Liver (tissue), 9 donors: ENCODE measurements around the gene PRG3. TPM values are rescaled to one million over a fixed set of nuclear protein-coding genes. Genes with fewer than 3 reads are reported as not detected.

Source experiments
- DNase-seq: peaks from one replicate; pipeline ENCODE4 v3.0.0-alpha.2; 2017; ENCODE audit warnings: low spot score
- H3K27ac ChIP-seq, 2 donors: one replicate each; pipeline ENCODE4 v1.7.0; 2013; ENCODE audit warnings: inconsistent platforms in 2 of 2, low read length in 2 of 2, control low read depth in 1 of 2, low read depth in 1 of 2, mild to moderate bottlenecking in 1 of 2
- H3K27me3 ChIP-seq, 4 donors: one replicate each; pipeline versions ENCODE4 v1.6.1 to v1.7.0; 2013; ENCODE audit warnings: low read length in 3 of 4, inconsistent platforms in 1 of 4, mild to moderate bottlenecking in 1 of 4, moderate library complexity in 1 of 4; ENCODE audit not compliant: control insufficient read depth in 4 of 4, insufficient read depth in 4 of 4
- H3K36me3 ChIP-seq, 4 donors: one replicate each; pipeline versions ENCODE4 v1.6.1 to v1.7.0; 2013; ENCODE audit warnings: low read length in 3 of 4, mild to moderate bottlenecking in 3 of 4, low read depth in 1 of 4, moderate library complexity in 1 of 4; ENCODE audit not compliant: control insufficient read depth in 4 of 4, insufficient read depth in 3 of 4
- H3K4me1 ChIP-seq, 4 donors: one replicate each; pipeline versions ENCODE4 v1.6.1 to v1.7.0; 2013; ENCODE audit warnings: low read length in 3 of 4, mild to moderate bottlenecking in 3 of 4, moderate library complexity in 1 of 4; ENCODE audit not compliant: control insufficient read depth in 4 of 4, insufficient read depth in 4 of 4
- H3K4me3 ChIP-seq, 3 donors: one replicate each; pipeline versions ENCODE4 v1.6.1 to v1.7.0; 2013; ENCODE audit warnings: low read length in 3 of 3, control low read depth in 1 of 3, low read depth in 1 of 3, mild to moderate bottlenecking in 1 of 3
- H3K9ac ChIP-seq, 2 donors: one replicate each; pipeline ENCODE4 v1.7.0; 2013; ENCODE audit warnings: low read length in 2 of 2, mild to moderate bottlenecking in 2 of 2, moderate library complexity in 2 of 2, control low read depth in 1 of 2, low read depth in 1 of 2
- H3K9me3 ChIP-seq, 4 donors: one replicate each; pipeline versions ENCODE4 v1.6.1 to v1.7.0; 2013; ENCODE audit warnings: low read length in 3 of 4; ENCODE audit not compliant: control insufficient read depth in 4 of 4
- ATF3 ChIP-seq: IDR thresholded peaks from 2 replicates; pipeline ENCODE4 v1.6.1; 2016; ENCODE audit warnings: antibody characterized with exemption
- EGR1 ChIP-seq, 2 donors: IDR thresholded peaks; 2 replicates each; pipeline ENCODE4 v1.6.1; 2016 to 2018; ENCODE audit warnings: antibody characterized with exemption in 2 of 2, low read depth in 2 of 2
- FOXA2 ChIP-seq: IDR thresholded peaks from 2 replicates; pipeline ENCODE4 v1.6.1; 2016; ENCODE audit warnings: antibody characterized with exemption
- HNF4A ChIP-seq, 2 donors: conservative IDR thresholded peaks; 2 replicates each; pipeline ENCODE4 v1.6.1; 2016; ENCODE audit warnings: antibody characterized with exemption in 2 of 2, mild to moderate bottlenecking in 2 of 2
- JUND ChIP-seq, 2 donors: IDR thresholded peaks; 2 replicates each; pipeline ENCODE4 v1.6.1; 2016; ENCODE audit warnings: antibody characterized with exemption in 2 of 2
- NR2F2 ChIP-seq: IDR thresholded peaks from 2 replicates; pipeline ENCODE4 v1.6.1; 2016; ENCODE audit warnings: antibody characterized with exemption
- REST ChIP-seq: IDR thresholded peaks from 2 replicates; pipeline ENCODE4 v1.6.1; 2016; ENCODE audit warnings: antibody characterized with exemption, mild to moderate bottlenecking
- SP1 ChIP-seq: IDR thresholded peaks from 2 replicates; pipeline ENCODE4 v1.6.1; 2018; ENCODE audit warnings: antibody characterized with exemption, mild to moderate bottlenecking
- TAF1 ChIP-seq: conservative IDR thresholded peaks from 2 replicates; pipeline ENCODE4 v1.6.1; 2016; ENCODE audit warnings: antibody characterized with exemption, mild to moderate bottlenecking
- YY1 ChIP-seq: IDR thresholded peaks from 2 replicates; pipeline ENCODE4 v1.6.1; 2016; ENCODE audit warnings: antibody characterized with exemption, mild to moderate bottlenecking
- WGBS: extraction: QIAGEN DNeasy Blood & Tissue Kit; methylation state at CpG from one replicate; pipeline ENCODE4 v1.1.7; 2013; 5-methylcytosine and 5-hydroxymethylcytosine counted together
- polyA plus RNA-seq, 2 donors: library from polyadenylated mRNA; stranded (reverse) in 1 of 2; unstranded in 1 of 2; fragments of 200-250 nt in 1 of 2; fragments of >200 nt in 1 of 2; fragmentation: Nextera tagmentation in 1 of 2; extraction: Ambion mirVana in 1 of 2; gene quantifications; one replicate each; pipeline versions ENCODE4 v1.2.1 to v1.2.3, GENCODE V29; 2013 to 2015
- total RNA-seq, 2 donors: library from RNA; depleted of rRNA; stranded (reverse); fragments of >200 nt; gene quantifications; one replicate each; pipeline ENCODE4 v1.2.3, GENCODE V29; 2014
- TF ChIP-seq, protein P1 (sequence below): fragments of 150-350 bp; IDR thresholded peaks from 2 replicates; pipeline ENCODE4 v1.5.1; 2017; ENCODE audit warnings: improper control_type of control experiment, low read depth, low read length; ENCODE audit not compliant: missing input control
- TF ChIP-seq, protein P2 (sequence below): IDR thresholded peaks from 2 replicates; pipeline ENCODE4 v1.6.1; 2016; ENCODE audit warnings: antibody characterized with exemption
- TF ChIP-seq, protein P3 (sequence below): IDR thresholded peaks from 2 replicates; pipeline ENCODE4 v1.6.1; 2016; ENCODE audit warnings: antibody characterized with exemption
- donor health status: healthy.
- donor health status: healthy.
- donor health status: healthy.
- donor health status: healthy.
- donor health status: healthy.

Gene PRG3
- total and polyA plus RNA-seq, 4 donors: 0.22 to 4.9 TPM; not detected in 2

DNA sequence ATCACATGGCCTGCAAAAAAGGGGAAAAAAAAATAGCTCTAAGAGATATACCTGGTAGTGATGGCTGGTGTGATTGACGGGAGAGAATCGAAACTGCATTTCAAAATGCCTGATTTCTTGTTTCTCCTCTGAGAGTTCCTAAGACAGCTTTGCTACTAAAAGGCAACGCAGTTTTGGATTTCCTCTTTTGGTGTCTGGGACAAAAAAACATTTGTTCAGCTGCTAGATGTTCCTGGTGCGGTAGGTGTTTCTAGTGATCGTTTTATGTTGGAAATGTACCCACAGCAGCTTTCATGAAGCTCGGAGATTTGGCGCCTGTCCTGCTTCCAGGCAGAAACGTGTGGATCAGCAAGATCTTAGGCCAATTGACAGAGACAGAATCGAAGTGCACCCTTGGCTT is 24.7 kb downstream of the PRG3 start:
- no peaks in the 10 kb centered on the region for H3K36me3 ChIP-seq
- WGBS: 37% methylated on average over 9 of the region's 9 CpGs

DNA sequence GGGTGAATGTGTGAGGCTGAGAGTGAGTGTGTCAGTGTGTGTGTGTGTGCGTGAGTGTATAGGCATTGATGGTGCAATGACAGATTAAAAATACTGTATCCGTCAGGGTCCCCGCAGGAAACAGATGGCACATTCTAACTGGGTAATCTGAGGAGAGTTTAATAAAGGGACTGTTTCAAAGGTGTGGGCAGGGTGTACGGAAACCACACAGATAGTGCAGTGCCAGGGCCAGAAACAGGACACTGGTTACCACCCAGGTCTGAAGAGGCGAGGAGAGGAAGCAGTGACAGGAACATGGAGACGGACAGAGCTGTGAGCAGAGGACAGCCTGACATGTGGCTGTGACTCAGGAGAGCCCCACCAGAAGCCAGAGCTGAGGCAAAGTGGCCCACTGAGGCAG is 26.3 kb downstream of the PRG3 start:
- Histone ChIP-seq H3K36me3 (no peaks in the 10 kb centered on the region), H3K9ac (no peak overlapping the region), H3K4me1 (peaks cover 0 to 9% (median 4%) of the 10 kb centered on the region in 4 donors), H3K27ac (no peak overlapping the region), H3K4me3 (no peak overlapping the region), H3K9me3 (peaks cover 0 to 2% (median 0%) of the 10 kb centered on the region in 4 donors), H3K27me3 (no peaks in the 10 kb centered on the region)
- TF ChIP-seq EGR1 (IDR thresholded peaks at IDR 0.05; ENCODE audit: low read depth in 2 of 2) (no peak), REST (no peak), FOXA2 (no peak), JUND (IDR thresholded peaks at IDR 0.05) (no peak), TAF1 (no peak), SP1 (no peak), NR2F2 (no peak), ATF3 (no peak)
- TF ChIP-seq, protein P1, sequence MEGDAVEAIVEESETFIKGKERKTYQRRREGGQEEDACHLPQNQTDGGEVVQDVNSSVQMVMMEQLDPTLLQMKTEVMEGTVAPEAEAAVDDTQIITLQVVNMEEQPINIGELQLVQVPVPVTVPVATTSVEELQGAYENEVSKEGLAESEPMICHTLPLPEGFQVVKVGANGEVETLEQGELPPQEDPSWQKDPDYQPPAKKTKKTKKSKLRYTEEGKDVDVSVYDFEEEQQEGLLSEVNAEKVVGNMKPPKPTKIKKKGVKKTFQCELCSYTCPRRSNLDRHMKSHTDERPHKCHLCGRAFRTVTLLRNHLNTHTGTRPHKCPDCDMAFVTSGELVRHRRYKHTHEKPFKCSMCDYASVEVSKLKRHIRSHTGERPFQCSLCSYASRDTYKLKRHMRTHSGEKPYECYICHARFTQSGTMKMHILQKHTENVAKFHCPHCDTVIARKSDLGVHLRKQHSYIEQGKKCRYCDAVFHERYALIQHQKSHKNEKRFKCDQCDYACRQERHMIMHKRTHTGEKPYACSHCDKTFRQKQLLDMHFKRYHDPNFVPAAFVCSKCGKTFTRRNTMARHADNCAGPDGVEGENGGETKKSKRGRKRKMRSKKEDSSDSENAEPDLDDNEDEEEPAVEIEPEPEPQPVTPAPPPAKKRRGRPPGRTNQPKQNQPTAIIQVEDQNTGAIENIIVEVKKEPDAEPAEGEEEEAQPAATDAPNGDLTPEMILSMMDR: no peak
- TF ChIP-seq, protein P2, sequence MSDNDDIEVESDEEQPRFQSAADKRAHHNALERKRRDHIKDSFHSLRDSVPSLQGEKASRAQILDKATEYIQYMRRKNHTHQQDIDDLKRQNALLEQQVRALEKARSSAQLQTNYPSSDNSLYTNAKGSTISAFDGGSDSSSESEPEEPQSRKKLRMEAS: no peak
- TF ChIP-seq, protein P3, sequence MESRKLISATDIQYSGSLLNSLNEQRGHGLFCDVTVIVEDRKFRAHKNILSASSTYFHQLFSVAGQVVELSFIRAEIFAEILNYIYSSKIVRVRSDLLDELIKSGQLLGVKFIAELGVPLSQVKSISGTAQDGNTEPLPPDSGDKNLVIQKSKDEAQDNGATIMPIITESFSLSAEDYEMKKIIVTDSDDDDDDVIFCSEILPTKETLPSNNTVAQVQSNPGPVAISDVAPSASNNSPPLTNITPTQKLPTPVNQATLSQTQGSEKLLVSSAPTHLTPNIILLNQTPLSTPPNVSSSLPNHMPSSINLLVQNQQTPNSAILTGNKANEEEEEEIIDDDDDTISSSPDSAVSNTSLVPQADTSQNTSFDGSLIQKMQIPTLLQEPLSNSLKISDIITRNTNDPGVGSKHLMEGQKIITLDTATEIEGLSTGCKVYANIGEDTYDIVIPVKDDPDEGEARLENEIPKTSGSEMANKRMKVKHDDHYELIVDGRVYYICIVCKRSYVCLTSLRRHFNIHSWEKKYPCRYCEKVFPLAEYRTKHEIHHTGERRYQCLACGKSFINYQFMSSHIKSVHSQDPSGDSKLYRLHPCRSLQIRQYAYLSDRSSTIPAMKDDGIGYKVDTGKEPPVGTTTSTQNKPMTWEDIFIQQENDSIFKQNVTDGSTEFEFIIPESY: no peak
- 82% methylated on average over 6 of the region's 6 CpGs for WGBS
- DNase-seq: no peak

More for the DNA sequence above, 24.7 kb downstream of the PRG3 start:
- H3K9ac ChIP-seq: peak overlapping the region in 1 of 2 donors; percentile 65
- no peaks in the 10 kb centered on the region for H3K27me3 ChIP-seq
- H3K9me3 ChIP-seq: peaks cover 0 to 2% (median 0%) of the 10 kb centered on the region in 4 donors
- peaks cover 0 to 9% (median 2%) of the 10 kb centered on the region in 4 donors for H3K4me1 ChIP-seq
- TF ChIP-seq TAF1 (no peak), HNF4A (conservative IDR thresholded peaks at IDR 0.05) (no peak), YY1 (peak; percentile 52)
- no peak for DNase-seq
- H3K4me3 ChIP-seq: peak overlapping the region; percentile 11 to 66 (median 42)
- peak overlapping the region; percentile 19 to 60 for H3K27ac ChIP-seq
